ENCODE data around the gene PLSCR2. TPM values are rescaled to one million over a fixed set of nuclear protein-coding genes. Genes with fewer than 3 reads are reported as not detected.

Gene PLSCR2
- not detected for total RNA-seq

GRCh38 chr3:146469150-146470017 lies at the start of gene PLSCR2:
Gene PLSCR2, minus strand, starts transcription at chr3:146469561. Its CDS starts 9,657 bp downstream, at chr3:146459904.
- no peak for TF ChIP-seq CTCF (IDR thresholded peaks at IDR 0.05; ENCODE audit: low read depth)

GRCh38 chr3:146517684-146518435 lies 48.5 kb upstream of the PLSCR2 start:
- no peak for TF ChIP-seq CTCF (IDR thresholded peaks at IDR 0.05; ENCODE audit: low read depth)

- no peak for TF ChIP-seq CTCF (IDR thresholded peaks at IDR 0.05; ENCODE audit: low read depth)
Measured at GRCh38 chr3:146513386-146514051, 44.2 kb upstream of the PLSCR2 start.

- no peak for TF ChIP-seq CTCF (IDR thresholded peaks at IDR 0.05; ENCODE audit: low read depth)
Measured at GRCh38 chr3:146511402-146512134, 42.2 kb upstream of the PLSCR2 start.

- no peak for TF ChIP-seq CTCF (IDR thresholded peaks at IDR 0.05; ENCODE audit: low read depth)
Measured at GRCh38 chr3:146507331-146508120, 38.2 kb upstream of the PLSCR2 start.

- no peak for TF ChIP-seq CTCF (IDR thresholded peaks at IDR 0.05; ENCODE audit: low read depth)
Measured at GRCh38 chr3:146505516-146505915, 36.2 kb upstream of the PLSCR2 start.

Measured in subcutaneous adipose tissue (tissue), 4 donors.